Limb (tissue), 2 donors: Measurements from ENCODE around the gene BHLHE23.

Experiments used
- DNase-seq, 2 donors: peaks; one replicate each; pipeline ENCODE4 v3.0.0-alpha.2; 2016; ENCODE audit errors: extremely low spot score in 2 of 2

BHLHE23 gene

DNA sequence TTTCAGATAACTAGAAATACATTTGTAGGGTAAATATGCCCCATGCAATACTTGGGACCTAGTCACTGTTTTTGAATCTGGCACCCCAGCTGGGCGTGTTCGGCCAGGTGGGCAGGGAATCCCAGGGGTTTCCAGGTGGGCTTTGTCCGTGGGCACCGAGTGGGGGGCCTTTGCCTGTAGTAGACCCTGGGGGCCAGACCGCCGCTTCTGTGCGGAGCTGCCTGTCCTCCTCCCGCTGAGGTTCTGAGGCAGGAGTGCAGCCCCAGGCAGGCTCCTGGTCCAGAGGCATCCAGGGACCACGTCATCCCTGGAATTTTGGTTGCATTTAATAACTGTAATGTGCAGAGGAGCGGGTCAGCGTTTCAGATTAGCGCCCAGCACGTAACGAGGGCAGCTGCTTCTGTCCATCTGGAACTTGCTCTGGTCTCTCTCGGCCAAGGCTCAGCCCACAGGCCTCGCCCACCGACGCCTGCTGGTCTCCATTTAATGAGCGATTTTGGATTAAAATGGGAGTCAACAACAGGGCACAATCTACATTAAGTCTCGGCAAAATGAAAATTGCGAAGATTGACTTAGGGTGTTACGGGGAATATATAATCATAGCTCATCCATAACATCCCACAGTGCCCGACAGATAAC, 12.8 kb downstream of the BHLHE23 start:
- DNase-seq, result no peak

DNA sequence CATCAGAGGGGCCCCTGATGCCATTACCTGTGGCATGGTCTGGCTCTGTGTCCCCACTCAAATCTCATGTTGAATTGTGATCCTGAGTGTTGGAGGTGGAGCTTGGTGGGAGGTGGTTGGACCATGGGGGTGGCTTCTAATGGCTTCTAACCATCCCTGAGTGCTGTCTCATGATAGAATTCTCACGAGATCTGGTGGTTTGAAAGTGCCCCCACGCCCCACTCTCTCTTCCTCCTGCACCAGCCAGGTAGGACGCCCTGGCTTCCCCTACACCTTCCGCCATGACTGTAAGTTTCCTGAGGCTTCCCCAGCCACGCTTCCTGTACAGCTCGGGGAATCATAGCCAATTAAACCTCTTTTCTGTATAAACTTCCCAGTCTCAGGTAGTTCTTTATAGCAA, 14.9 kb downstream of the BHLHE23 start:
- DNase-seq, result no peak

DNA sequence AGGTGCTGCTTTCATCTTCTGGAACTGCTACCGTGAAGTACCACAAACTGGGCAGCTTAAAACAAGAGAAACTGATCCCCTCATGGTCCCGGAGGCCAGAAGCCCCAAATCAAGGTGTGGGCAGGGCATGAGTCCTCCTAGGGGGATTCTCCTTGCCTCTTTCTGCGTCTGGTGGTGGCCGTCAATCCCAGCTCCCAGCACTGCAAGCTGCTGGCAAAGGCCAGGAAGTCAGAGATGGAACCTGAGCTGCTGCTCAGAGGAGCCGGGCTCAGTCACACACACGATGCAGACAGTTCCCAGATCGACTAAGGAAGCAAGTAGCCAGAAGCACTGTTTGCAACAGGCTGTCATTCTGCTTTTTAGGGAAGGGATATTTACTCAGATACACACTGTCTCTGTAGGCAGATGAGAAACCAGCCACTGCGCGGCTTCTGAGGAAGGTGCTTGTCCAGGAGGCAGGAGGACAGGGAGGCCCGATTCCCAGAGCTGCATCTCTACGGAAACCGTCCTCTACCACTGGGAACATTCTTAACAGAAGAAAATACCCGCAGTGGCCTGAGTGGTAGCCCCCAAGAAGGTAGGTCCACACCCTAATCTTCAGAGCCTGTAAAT, 15.5 kb downstream of the BHLHE23 start:
- DNase-seq, result no peak

DNA sequence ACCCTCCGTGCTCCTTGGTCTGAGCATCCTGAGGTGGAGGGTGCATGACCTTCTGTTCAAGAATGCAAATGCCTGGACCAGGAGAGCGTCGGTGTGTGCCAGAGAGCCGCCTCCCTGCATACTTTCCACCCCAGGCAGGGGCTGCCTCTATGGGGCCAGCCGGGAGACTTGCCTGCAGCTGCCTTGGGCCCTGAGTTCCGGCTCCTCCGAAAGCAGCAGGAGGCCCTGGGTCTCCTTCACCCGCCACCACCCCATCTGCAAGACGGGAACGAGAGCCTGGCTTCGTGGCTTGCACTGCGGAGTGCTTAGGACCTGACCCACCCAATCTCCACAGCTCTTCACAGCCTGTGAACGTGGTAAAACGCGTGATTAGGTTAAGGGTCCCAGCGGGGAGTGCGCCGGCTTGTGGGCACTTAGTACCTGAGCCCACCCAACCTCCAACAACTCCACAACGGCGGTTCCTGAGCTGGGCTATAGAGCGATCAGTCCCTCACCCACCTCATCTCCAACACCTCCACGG, 16.4 kb downstream of the BHLHE23 start:
- no peak for DNase-seq

DNA sequence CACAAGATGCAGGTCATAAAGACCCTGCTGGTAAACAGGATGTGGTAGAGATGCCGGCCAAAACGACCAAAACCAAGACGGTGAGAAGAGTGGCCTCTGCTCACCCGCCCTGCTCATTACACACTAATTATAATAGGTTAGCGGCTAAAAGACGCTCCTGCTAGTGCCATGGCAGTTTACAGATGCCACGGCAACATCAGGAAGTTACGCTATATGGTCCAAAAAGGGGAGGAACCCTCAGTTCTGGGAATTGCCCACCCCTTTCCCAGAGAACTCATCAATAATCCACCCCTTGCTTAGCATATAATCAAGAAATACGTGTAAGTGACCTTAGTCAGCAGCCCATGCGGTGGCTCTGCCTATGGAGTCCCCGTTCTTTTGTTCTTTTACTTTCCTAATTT, 17.6 kb downstream of the BHLHE23 start:
- no peak for DNase-seq

DNA sequence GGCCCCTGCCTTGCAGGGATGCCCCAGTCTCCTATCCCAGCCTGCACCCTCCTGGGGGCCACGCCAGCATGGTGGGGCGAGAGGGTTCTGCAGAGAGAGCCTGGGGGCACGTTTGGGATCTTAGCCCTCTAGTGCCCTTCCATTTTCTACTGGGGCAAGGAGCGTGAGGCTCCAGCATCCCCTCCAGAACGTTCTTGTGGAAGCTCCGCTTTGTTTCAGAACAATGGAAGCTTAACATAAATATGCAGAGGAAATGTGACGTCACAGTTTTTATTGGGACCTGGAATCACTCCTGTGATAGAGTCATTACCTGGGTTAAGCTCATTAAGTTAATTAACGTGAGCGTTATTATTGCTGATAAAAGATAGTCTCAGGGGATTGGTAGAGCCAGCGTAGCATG, 19.6 kb downstream of the BHLHE23 start:
- DNase-seq, result no peak

DNA sequence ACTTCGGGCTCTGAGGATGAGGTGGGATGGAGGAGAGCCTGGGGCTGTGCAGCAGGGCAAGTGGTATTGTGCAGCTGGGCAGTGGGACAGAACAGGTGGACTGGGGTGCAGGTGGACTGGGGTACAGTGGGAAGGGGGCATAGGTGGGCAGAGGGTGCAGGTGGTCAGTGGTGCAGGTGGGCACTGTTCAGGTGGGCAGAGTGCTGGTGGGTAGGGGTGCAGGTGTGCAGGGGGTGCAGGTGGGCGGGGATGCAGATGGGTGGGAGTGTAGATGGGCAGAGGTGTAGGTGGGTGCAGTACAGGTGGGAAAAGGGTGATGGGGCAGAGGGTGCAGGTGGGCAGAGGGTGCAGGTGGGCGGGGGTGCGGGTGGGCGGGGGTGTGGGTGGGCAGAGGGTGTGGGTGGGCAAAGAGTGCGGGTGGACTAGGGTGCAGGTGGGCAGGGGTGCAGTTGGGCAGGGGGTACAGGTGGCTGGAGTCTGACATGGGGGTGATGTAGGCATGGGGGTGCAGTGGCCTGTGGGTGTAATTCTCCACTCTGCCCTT, 20.4 kb downstream of the BHLHE23 start:
- DNase-seq, result no peak

DNA sequence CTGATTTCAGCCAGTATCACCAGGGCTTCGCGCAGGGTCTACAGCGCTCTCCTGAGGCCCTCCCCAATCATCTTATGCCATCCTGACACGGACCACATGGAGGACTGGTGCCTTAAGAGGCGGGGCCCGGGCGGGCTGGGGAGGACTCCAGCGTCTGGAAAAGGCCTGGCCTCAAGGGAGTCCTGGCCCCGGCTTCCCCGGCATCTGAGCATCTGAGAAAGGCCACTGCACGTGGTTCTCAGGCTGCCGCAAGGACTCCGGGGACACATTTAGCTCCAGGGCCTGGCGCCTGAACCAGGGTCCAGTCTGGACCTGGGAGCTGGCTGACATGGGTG, 21.4 kb downstream of the BHLHE23 start:
- no peak for DNase-seq

DNA sequence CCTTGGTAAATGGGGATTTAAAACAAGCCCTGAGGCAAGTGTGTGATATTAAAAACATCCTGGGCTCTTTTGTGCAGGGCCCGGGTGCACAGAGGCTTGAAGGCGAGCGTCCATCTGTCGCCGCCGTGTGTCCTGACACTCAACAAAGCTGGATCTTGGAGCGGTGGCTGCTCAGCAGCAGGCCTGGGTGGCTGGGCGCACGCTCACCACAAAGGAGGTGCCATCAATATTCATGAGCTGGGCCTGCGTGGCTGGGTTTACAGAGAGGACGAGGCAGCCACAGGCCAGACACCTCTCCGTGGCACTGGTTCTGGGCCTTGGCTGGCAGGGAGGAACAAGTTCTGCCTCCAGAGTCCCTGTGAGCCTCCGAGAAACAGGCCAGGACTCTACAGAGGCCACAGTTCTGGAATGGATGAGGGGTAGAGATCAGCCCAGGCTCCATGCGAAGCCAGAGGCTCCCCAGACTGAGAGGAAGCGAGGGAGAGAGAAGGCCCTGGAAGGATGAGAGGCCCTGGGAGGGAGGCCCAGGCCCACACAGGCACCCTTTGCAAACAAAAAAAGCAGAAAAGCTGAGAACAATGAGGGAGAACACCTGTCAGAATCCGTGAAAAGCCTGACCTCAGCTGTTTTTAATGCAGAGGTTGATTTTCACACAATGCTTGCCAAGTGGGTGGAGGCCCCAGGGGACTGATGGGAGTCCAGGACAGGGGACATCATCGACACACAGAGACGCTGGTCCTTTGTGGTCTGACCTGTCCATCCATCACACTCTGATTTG, 21.9 kb downstream of the BHLHE23 start:
- no peak for DNase-seq

DNA sequence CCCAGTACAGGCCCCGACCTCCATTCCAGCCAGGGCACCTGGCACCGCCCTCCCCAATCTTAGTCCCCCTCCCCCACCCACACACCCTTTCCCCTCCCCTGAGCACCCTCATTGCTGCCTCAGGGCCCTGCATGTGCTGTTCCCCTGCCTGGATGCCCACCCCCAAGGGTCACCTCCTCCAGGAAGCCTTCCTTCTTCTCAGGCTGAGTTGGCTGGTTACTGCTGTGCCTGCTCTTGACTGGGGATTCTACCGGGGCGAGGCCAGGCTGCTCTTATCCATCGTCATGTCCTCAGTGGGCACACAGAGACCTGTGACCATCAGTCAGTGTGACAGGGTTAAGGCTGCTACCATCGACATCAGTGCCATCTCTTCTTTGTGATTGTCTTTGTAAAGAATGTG, 23.6 kb downstream of the BHLHE23 start:
- DNase-seq, result no peak

DNA sequence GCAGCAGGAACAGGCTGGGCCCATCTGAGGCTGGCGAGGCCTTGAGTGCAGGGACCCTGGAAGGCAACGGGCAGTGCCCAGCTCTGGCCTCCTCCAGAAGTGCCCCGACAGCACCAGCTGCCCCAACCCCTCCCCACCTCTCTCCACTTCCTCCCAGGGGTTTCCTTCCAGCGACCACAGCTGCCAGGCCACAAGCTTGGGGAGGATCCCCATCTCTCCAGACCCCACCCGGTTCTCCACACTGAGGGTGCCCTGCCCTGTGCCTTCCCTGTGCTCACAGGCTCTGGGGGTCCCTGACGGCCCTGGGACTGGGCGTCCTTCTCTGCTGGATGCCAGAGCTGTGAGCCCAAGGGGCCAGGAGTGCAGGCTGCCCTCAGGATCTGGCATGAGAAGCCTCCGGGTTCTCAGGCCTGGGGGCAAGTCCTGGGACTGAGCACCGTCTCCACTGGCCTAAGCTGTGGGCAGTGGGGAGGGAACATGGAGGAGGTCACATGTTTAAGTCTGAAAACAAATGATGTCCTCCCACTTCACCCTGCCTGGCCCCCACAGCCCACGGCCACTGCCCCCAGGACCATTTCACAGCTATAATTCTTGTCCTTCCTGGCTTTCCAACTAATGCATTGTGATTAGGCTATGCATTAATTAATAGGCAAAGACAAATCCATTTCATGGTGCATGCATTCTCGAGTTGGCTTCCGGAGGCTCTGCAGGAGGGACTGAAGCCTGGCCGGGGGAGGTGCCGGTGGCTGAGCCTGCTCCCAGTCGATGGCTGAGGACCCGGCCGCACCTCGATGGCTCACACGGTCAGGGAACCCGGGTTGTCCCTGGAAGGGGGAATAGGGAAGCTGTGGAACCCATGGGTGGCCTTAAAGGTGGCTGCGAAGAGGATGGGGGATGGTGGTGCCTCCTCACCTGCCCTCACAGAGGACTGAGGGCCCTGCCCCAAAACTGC, 24.4 kb downstream of the BHLHE23 start:
- no peak for DNase-seq

DNA sequence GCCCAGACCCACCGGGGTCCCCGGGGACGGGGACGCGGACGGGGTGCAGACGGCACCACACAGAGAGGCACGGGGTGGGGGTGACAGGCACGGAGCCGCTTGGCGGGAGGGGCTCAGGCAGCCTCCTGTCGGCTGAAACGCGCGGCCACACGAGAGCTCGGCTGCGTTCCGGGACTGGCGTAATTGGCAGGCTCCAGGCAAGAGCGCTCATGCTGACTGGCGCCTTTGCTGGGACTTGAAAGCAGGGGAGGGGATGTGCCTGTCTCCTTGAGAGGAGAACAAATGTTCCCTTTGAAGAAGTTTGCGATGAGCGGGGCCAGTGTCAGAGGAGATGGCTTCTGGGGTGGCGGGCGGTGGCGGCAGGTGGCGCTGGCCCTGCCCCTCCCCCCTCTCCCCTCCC, 25.8 kb downstream of the BHLHE23 start:
- peak in 1 of 2 donors; percentile 59 for DNase-seq

DNA sequence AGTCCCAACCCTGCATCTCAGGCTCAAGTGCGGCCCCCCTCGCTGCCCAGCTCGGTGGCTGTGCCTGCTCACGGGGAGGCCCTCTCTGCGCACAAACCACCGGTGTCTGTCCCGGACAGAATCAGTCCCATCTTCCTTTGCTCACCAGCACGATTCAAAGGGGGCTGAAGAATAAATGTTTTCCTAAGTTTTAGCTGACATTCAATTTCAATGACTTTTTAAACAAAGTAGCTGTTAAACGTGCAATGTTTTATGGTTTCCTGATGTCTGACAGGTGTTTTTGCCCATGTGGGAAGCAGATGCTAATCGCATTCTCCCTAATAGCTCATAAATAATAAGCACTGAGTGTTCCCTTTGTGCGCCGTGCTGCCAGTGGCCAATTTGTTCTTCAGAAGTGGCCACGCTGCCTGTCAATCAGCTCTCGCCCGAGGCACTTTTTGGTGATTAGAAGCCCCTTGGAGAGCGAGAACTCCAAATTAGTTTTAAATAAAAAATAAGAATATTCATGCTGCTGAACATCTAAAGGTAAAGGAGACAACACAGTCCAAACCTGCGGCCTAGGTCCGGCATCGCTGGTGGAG, 26.3 kb downstream of the BHLHE23 start:
- no peak for DNase-seq

DNA sequence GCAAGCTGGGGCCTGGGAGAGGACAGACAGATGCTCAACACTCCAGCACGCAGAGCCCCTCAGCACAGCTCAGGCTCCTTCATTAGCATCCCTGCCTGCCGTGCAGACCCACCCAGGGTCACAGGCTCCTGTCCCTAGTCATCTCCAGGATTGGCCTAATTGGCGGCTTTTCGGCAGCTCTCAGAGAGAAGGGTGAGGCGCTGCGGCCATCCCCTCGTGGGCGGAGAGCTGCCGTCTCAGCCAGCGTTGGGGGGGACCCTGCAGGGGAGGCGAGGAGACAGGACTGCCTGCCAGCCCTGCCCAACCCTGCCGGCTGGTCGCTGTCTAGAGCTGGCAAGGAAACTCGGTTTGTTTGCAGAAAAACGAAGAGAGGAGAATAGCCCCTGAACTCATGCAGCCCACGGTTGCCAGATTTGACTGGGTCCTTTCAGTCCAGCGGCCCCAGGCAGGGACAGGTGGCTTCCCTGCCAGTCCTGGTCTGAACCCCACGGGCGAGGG, 26.8 kb downstream of the BHLHE23 start:
- no peak for DNase-seq

DNA sequence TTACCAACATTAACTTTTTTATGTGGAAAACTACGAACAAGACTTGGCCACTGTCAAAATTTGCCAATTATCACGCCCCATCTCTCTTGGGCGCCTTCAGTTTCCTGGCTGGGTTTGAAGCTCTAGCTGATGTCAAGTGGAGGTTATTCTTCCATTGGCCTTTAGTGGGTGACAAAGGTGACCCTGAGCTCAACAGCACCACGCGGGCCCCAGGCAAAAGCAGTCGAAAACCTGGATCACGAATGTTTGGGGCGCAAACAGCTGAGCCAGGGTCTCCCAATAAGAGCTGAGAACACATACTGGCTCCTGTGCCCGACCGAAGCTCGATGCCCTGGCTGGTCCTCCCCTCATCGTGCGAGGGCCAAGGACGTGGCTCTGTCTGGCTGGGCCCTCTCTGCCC, 27.5 kb downstream of the BHLHE23 start:
- no peak for DNase-seq

DNA sequence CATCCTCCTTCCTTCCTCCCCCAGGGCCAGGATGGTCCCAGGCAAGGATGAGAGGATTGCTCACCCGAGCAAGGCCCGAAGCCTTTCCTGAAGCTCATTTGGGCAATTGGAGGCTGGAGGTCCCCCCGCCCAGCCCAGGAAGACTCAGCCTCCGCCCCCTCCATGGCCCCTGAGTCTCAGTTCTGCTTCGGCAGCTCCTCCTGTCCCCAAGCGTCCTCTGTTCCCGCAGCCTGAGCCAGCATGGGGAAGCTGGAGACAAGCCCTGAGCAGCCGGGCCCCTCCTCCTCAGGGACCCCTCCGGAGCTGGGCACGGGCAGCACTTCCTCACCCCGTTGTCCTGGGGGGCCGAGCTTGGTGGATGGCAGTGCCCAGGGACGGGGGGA, 28.2 kb downstream of the BHLHE23 start:
- DNase-seq, result no peak

DNA sequence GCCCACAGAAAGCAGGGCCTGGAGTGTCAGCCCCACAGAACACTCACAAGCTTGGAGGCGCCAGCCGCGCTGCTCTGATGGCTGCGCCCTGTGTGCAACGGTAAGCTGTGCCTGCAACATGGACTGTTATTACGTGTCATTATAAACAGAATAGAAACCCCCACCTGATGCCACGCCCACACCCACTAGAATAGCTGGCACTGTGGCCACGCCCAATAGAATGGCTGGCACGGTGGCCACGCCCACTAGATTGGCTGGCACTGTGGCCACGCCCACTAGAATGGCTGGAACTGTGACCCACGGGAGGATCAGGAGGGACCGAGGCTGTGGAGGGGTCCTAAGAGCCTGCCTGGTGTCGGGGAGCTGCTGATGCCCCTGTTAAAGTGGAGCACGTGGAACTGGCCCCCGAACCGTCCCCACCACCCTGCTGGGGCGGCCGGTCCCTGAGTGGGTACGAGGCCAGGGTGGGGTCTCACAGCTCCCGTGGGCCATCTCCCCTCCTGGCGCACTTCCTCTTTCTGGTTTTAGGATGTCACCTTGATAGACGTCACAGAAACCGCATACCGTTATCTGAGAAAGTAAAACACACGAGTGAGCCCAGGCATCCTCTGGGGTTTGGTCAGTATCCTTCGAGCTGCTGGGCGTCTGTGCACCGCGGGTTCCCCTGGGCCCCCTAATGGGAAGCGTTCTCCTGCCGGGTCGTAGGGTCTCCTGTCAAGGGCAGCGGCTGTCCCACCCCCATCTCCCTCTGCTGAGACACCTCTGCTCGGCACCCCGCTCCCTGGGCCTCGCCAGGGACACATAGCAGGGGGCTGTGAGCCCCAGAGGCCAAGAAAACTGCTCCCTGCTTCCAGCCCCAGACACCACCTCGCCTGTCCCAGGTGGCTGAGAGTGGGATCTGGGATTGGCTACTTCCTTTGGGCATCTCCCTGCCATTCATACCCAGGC, 28.9 kb downstream of the BHLHE23 start:
- DNase-seq, result no peak

DNA sequence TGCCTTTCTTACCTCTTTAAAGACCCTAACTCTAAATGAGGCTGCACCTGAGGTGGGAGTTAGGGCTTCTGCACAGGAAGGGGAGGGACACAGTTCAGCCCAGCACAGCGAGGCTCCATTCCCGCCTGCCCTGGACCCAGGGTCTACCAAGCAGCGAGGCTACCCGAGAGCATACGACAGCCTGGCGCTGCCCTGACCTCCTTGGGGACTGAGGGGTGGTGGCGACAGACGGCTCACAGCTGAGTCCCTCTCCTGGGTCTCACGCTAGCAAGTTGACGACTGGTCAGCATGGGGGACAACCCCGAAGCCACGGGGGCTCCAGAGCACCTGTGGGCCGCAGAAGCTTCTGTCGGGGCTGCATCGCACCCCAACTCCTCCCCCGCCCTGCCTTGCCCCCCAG, 29.9 kb downstream of the BHLHE23 start:
- DNase-seq, result no peak

DNA sequence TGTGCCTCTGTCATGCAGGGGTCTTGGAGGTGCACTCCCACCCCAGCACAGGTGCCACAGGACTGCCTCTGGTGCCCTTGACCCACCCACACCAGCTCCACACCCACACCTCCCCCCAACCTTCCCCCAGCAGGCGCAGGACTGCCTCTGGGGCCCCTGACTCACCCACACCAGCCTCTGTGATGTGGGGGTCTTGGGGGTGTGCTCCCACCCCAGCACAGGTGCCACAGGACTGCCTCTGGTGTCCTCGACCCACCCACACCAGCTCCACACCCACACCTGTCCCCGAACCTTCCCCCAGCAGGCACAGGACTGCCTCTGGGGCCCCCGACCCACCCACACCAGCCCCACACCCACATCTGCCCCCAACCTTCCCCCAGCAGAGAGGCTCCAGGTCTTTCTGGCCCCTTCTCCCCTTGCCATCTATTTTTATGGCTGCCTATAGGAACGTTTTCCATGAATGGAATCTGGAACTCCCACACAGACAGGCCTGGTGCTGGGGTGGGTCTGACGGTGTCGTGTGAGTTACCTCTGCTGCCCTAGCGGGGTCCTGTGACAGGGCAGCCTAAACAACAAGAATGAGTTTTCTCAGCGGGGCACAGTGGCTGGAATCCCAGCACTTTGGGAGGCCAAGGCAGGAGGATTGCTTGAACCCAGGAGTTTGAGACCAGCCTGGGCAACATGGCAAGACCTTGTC, 30.8 kb downstream of the BHLHE23 start:
- DNase-seq, result no peak
